ENCODE results near the gene FHIT.
A peak's percentile ranks its signal among the peaks of the same experiment; 100 is the strongest.

Gene FHIT

DNA sequence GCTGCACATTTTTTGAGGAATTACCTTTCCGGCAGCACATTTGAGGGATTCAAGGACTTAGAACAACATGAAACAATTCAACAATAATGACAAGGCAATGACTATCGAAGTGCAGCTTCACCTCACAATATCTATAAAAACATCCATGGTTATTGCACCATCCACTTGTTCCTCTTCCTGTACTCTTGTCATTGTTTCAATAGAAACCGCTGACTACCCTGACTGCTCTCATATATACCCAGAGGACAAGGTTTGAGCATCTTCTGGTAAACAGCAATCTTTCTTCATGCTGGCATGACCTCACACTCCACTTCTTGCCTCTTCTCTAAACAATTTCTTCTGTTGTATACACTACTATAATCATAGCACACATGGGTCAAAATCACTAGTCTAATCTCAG lies 864.9 kb downstream of the FHIT start:
- DNase-seq, result no peak

DNA sequence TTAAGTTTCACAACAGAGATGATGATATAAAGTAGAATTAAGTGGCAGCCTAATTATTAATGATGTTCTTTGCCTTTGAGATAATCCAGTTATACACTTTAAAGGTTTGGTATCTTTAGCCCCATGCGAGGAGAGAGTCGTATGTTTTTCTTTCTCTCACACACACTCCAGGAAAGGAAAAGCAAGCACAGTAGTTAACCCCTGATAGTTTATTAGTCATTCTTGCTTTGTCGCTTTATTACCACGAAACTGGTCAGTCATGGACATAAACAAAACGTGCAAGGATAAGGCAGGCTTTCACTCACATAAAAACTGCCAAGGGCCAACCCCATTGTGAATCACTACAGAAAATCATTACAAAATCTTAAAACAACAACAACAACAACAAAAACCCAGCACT lies 866.9 kb downstream of the FHIT start:
- no peak for DNase-seq

GRCh38 chr3:60383345-60383744 lies 867.9 kb downstream of the FHIT start:
- DNase-seq, result peak; percentile 19

GRCh38 chr3:60366486-60366885 lies 884.8 kb downstream of the FHIT start:
- no peak for DNase-seq

DNA sequence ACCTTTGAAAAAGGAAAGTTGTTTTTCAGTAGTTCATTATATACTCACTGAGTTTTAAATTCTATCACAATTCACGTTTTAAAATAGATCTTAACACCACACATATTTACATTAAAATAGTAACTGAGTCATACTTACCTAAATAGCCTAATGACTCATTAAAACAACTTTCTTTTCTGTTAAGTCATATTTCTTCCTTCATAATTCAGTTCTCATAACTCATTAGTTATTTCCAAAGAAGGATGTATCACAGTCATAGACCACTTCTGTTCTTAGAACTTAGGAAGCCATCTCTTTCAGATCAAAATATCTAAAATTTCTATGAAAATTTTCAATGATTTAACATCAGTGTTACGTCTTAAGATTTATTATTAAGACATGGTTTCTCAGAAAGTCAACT lies 885.9 kb downstream of the FHIT start:
- no peak for DNase-seq

DNA sequence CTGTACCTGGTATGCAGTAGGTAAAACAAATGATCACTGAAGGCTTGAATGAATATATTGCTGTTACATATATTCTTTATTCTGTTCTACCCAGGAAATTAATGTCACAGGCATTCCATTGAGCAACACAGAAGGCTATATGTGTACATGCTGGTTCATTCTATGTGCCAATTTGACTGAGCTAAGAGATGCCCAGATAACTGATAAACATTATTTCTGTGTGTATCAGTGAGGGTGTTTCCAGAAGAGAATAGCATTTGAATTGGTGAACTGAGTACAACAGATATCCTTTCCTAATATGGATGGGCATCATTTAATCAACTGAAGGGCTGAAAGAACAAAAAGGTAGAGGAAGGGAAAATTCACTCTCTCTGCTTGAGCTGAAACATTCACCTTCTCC lies 886.8 kb downstream of the FHIT start:
- no peak for DNase-seq

DNA sequence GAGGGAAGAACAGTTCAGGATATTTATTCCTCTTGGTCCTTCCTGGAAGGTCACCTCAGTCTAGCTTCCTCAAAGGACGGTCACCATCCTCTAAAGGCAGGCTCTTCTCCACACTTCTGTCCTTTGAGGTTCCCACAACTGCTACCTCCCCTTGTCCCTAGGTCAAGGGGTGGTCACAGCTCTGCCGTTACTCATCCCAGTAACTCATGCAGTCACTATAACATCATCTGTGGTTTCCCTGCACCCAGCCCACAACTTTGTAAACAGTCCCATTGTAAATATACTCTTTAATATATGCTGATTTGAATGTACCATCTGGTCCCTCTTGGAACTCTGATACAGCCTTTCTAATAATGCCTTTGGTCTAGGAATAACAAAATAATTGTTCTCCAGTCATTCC lies 887.4 kb downstream of the FHIT start:
- peak; percentile 21 for DNase-seq

DNA sequence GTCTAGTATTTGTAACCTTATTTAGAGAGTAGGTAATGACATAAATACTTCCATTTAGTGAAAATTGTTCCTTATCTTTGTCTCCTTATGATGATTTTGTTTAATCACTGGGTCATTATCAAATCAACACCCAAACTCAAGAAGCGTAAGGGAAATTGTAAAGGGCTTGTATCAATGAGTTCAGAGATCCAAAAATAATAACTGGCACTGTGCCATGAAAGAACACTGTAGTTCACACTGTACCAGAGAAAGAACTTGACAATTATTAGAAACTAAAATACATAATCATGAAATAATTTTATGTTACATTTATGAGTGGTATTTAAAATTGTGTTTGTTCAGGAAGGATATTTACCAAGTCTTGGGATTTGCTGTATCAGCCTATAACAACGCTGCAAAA lies 895.4 kb downstream of the FHIT start:
- peak; percentile 94 for DNase-seq

DNA sequence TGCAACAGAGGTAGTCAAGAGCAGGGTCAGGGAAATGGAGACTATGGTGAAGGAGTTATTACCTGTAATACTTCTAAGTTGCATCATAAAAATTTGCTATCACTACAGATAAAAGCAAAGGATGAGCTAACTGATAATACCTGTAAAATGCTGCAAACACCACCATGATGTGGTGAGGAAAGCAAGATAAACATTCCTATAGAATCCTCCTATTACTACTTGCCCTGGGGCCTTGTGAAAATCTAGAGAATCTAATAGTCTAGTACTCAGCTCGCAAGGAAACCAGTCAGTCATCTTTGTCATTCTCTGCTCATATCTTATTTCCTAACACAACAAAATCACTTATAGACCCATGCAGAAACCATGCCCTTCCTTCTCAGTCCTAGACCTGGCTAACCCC lies 899.8 kb downstream of the FHIT start:
- DNase-seq, result peak; percentile 17

DNA sequence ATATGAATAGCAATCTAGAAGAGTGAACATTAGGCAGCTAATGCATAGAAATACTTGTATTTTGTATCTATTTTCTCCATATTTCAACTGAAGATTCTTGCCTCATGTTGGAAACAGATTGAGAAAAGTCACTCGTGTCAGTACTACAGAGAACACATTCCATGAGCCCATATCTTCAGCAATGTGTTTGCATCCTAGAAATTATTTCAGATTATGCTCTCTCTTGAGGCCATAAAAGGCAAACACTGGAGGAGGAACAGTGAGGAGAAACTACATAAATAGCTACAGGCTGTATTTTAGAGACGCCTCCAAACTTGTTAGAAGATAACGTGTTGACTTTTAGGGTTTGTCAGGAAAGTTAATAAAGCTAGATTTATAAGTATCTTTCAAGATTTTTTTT lies 906.9 kb downstream of the FHIT start:
- no peak for DNase-seq

- DNase-seq, result no peak
Observed at GRCh38 chr3:60343831-60344230, 907.4 kb downstream of the FHIT start.

DNA sequence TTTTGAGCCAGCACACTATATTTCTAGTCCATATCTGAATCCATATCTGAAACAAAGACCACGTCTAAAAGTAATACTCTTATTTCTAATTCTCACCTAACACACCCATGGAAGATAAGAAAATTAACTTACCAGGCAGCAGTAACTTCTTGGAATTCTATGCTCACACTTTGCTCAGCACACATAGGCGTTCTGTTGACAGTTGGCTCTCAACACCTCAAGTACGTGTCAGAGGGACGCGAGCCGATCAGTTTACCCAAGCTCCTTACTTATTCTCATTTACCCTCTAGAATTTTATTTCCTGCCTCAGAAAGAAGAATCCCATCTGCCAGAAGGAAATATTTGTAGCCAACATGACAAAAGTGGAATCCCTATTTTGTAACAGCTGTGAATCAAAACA lies 911.9 kb downstream of the FHIT start:
- DNase-seq, result no peak

DNA sequence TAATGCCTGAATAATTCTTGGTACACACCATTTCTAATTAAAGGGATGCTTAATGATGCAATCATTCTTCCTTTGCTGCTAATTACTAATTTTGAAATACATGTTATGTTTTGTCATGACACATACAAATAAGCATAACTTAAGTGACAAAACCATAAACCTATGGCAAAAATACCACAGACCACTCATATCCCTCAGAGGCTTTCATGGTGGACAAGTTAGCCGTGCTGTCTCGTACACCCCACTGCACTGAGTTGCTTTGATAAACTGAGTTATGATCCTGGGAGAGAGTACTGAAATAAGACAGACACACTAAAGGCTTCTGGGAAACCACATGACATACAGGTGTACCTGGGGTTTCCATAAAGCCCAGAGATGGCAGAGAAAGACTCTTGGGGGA lies 913.8 kb downstream of the FHIT start:
- no peak for DNase-seq

GRCh38 chr3:60336061-60336460 lies 915.2 kb downstream of the FHIT start:
- no peak for DNase-seq

DNA sequence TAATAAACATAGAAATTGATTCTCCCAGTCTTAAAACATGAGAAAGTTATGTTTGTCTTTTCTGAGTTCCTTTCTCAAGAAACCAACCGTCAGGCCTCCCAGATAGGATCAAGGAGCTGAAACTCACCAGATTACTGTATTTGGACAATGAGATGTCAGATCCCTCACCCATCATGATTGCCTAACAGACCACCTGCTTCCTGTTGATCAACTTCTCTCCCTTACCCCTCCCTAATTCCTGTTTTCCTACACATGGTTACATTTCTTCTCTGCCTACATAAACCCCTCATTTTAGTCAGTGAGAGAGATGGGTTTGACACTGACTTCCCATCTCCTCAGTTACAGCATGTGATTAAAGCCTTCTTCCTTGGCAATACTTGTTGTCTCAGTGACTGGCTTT lies 917.5 kb downstream of the FHIT start:
- DNase-seq, result no peak

- peak; percentile 59 for DNase-seq
Observed at GRCh38 chr3:60330107-60330506, 921.1 kb downstream of the FHIT start.

GRCh38 chr3:60325610-60326170 lies 925.6 kb downstream of the FHIT start:
- no peak for DNase-seq

DNA sequence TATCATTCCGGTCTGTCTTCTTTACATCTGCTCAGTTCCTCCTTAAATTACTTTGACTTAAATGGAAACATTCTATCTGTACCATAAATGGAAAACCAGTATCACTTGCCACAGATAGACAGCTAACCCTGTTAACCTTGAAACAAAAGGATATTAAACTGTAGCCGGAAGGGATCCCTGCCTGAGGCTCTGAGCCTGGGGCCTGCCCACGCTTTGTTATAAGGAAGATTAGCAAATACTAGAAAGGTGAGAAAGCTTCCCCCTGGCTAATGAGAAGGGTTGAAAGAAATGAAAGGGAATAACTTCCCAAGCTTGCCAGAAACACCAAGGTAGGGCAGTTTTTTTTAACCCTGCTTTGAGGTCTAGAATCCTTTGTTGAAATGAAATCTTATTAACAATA lies 927.6 kb downstream of the FHIT start:
- peak; percentile 91 for DNase-seq

DNA sequence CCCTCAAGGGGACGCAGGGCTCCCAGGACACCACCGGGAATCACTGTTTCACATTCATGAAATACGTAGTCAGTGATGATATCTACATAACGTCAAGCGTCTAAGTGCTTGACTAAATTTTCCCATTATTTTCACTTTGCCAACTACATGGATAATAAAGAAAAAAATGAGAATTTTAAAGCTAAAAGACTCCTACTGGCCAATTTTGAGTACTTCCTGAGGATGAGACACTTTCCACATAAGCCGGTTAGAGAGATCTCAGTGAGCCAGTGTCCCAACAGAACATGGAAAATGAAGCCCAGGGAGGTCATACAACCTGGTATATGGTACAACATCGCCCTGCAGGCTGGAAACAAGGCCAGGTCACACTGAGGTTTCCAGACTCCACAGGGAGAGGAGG lies 928.1 kb downstream of the FHIT start:
- no peak for DNase-seq

GRCh38 chr3:60322298-60322856 lies 928.9 kb downstream of the FHIT start:
- peak; percentile 5 for DNase-seq

- DNase-seq, result no peak
Observed at GRCh38 chr3:60319179-60319858, 931.9 kb downstream of the FHIT start.

DNA sequence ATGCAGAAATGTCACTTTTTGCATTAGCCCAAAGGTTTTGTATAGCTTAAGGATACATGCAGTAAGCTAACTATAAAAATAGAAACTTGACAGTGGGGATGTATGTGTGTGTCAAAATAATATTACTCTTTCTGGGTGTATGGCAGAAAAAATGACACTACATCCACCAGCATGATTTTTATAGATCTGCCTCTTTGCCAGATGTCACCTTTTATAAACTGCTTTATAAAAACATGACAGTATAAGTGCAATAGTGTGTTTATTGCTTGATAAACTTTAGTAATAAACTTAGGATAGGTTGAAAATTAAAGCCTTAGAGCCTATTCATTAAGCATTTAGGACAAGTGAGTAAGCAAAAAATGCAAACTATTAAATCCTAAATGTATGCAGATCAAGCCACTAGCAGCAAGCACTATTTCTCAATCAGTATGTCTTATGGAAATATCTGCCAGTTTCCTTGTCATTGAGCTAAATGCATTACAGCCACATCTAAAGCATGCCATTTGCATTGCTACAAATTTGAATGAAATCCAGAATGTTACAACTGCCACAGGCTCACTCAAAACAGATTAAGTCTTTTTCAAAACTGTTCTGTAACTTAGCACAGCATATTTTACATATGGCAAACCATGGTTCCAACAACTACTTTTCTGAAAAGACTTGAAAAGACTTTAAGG lies 935.0 kb downstream of the FHIT start:
- DNase-seq, result no peak

DNA sequence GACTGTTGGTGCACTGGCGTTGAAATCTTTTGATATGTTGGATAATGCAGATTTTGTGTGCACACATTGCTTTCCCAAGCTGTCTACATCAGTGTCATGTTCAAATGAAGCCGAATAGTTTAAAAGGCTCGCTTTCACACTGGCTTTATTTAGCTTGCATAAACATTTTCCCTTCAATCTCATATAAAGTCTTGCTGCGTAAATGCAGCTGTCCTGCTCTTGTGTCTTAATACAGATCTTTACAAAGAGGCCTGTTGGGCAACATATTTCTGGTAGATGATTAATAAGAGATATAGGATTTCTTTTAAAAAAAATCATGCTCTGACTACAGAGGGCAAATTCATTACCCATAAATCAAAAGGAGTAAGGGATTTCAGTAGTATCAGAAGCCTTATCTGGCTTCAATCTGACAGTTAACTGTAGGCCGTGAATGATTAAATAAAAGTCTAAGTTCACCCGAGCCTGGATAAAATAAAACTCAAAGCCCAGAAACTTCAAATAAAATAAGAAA lies 937.2 kb downstream of the FHIT start:
- no peak for DNase-seq

DNA sequence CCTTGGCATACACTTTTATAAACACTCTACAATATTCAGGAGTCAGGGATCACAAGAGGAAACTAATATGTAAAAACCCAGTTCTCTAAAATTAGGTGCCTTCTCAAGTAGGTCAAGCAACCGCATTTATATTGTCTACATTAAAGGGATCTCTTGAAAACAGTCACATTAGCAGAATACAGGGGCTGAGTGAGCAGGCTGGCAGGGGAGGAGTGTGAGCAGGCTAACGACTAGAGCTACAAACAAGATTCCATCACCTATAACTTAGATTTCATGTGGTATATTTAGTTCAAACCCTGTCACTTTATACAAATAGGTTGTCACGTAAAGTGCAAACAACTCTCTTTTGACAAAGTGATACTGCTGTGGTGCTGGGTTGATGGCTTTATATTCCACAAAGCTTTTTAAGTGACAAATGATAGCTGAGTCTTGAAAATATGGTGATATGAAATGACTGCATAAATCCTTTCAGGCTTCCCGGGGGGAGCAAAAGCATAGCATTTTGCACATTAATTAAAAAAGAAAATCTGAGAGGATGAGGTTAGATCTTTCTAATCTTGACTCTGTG lies 937.9 kb downstream of the FHIT start:
- no peak for DNase-seq

Measured in NCI-H146 (cell line).